GM21619 (cell line): ENCODE measurements around the gene PROKR1.

Experiments
- ATAC-seq: cut with Tn5 transposase; IDR thresholded peaks from one replicate; pipeline ENCODE4 v1.9.1; 2021; ENCODE audit not compliant: unreplicated experiment

Gene PROKR1

GRCh38 chr2:68695971-68696370 lies 52.6 kb downstream of the PROKR1 start:
- ATAC-seq, result no peak

- no peak for ATAC-seq
Observed at GRCh38 chr2:68696554-68696953, 53.2 kb downstream of the PROKR1 start.

GRCh38 chr2:68698567-68699377 lies 55.4 kb downstream of the PROKR1 start:
- ATAC-seq, result no peak

- ATAC-seq, result no peak
Observed at GRCh38 chr2:68700560-68700959, 57.2 kb downstream of the PROKR1 start.

GRCh38 chr2:68706637-68707036 lies 63.3 kb downstream of the PROKR1 start:
- ATAC-seq, result no peak
